ENCODE data around the gene PRDM11.

GRCh38 chr11:45166604-45166897 lies 20.1 kb downstream of the PRDM11 start:
- TF ChIP-seq POLR2A (IDR thresholded peaks at IDR 0.05), result no peak
- TF ChIP-seq CTCF (IDR thresholded peaks at IDR 0.05), result no peak

Measured in right lobe of liver (tissue), 4 donors.